Testis (tissue), 3 donors: Measurements from ENCODE around the gene PLAGL1. TPM values are rescaled to one million over a fixed set of nuclear protein-coding genes. Genes with fewer than 3 reads are reported as not detected.
"Not testable (repeated sequence)": the region's sequence is repeated elsewhere in the genome, so short reads cannot be mapped to it uniquely, and the experiment has no call there.

ENCODE experiments used
- DNase-seq: peaks from one replicate; pipeline ENCODE4 v3.0.0-alpha.2; 2019
- H3K27ac ChIP-seq, 2 donors: fragments of 200-600 bp; sonication (generic); one replicate each; pipeline ENCODE4 v1.5.1; 2019
- H3K27me3 ChIP-seq: fragments of 200-600 bp; sonication (generic); one replicate; pipeline ENCODE4 v1.5.1; 2019
- H3K36me3 ChIP-seq: fragments of 200-600 bp; sonication (generic); one replicate; pipeline ENCODE4 v1.5.1; 2017; ENCODE audit warnings: low read depth; ENCODE audit errors: missing control alignments
- H3K4me1 ChIP-seq: fragments of 200-600 bp; sonication (generic); one replicate; pipeline ENCODE4 v1.5.1; 2019
- H3K4me3 ChIP-seq, 2 donors: fragments of 200-600 bp; sonication (generic); one replicate each; pipeline ENCODE4 v1.5.1; 2017 to 2019
- H3K9me3 ChIP-seq: fragments of 200-600 bp; sonication (generic); one replicate; pipeline ENCODE4 v1.5.1; 2017
- POLR2A ChIP-seq: fragments of 450-650 bp; IDR thresholded peaks from one replicate; pipeline ENCODE4 v1.6.1; 2017; ENCODE audit warnings: antibody characterized with exemption, mild to moderate bottlenecking, moderate library complexity
- WGBS, 2 donors: methylation state at CpG; one replicate each; pipeline ENCODE4 v1.1.5; 2018; 5-methylcytosine and 5-hydroxymethylcytosine counted together
- intact Hi-C: fragments of 100-400 bp; cut with DNase I; formaldehyde crosslinking; loops from one replicate; pipeline ENCODE4 v1.15.1; 2023; ENCODE audit warnings: low total_unique reads
- polyA plus RNA-seq: library from polyadenylated mRNA; stranded (reverse); fragments of 350-450 nt; fragmentation: Illumina TruSeq; extraction: RNeasy Lipid Tissue Mini Kit (QIAGEN cat#74804); gene quantifications from one replicate; pipeline ENCODE4 v1.2.3, GENCODE V29; 2014; ENCODE audit warnings: low read depth, low replicate concordance; ENCODE audit not compliant: insufficient read depth
- total RNA-seq, 2 donors: library from RNA; depleted of rRNA; stranded (reverse); fragments of >200 nt; gene quantifications; one replicate each; pipeline ENCODE4 v1.2.3, GENCODE V29; 2016
- TF ChIP-seq, protein P1 (sequence below), 3 experiments: fragments of 450-650 bp in 2 of 3; fragments of 200-600 bp in 1 of 3; sonication (generic) in 1 of 3; IDR thresholded peaks; one replicate each; pipeline ENCODE4 v1.5.1; 2016 to 2019; ENCODE audit warnings: antibody characterized with exemption in 3 of 3, mild to moderate bottlenecking in 2 of 3, moderate library complexity in 1 of 3

PLAGL1 gene
- total and polyA plus RNA-seq, 3 donors from 2014 or later = 16.2 to 31.3 (median 17.4) TPM

DNA sequence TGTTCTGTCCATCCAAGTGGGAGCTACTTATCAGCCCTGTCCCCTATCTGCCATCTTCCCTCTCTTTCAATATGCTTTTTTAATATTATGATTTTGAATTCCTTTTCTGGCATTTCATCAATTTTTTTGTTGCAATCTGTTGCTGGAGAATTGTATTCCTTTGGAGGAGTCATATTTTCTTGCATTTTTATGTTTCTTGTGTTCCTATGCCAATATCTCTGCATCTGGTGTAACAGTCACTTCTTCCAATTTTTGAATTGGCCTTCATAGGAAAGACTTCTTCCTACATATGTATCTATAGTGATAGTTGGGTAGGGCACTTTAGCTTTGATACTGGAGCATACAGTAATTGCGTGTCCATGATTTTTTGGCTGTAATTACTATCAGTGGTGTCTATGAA is 73.7 kb downstream of the PLAGL1 start:
- DNase-seq = no peak
- Histone ChIP-seq H3K27me3 (no peaks in the 10 kb centered on the region), H3K4me1 (no peaks in the 10 kb centered on the region), H3K4me3 (no peak overlapping the region), H3K36me3 (no peaks in the 10 kb centered on the region), H3K9me3 (no peaks in the 10 kb centered on the region), H3K27ac (no peak overlapping the region)
- TF ChIP-seq POLR2A = no peak
- TF ChIP-seq, protein P1, sequence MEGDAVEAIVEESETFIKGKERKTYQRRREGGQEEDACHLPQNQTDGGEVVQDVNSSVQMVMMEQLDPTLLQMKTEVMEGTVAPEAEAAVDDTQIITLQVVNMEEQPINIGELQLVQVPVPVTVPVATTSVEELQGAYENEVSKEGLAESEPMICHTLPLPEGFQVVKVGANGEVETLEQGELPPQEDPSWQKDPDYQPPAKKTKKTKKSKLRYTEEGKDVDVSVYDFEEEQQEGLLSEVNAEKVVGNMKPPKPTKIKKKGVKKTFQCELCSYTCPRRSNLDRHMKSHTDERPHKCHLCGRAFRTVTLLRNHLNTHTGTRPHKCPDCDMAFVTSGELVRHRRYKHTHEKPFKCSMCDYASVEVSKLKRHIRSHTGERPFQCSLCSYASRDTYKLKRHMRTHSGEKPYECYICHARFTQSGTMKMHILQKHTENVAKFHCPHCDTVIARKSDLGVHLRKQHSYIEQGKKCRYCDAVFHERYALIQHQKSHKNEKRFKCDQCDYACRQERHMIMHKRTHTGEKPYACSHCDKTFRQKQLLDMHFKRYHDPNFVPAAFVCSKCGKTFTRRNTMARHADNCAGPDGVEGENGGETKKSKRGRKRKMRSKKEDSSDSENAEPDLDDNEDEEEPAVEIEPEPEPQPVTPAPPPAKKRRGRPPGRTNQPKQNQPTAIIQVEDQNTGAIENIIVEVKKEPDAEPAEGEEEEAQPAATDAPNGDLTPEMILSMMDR (IDR thresholded peaks at IDR 0.05) = no peak
- intact Hi-C loops = no loop called here
- WGBS, 2 donors = 94% methylated on average over 1 of the region's 1 CpG

DNA sequence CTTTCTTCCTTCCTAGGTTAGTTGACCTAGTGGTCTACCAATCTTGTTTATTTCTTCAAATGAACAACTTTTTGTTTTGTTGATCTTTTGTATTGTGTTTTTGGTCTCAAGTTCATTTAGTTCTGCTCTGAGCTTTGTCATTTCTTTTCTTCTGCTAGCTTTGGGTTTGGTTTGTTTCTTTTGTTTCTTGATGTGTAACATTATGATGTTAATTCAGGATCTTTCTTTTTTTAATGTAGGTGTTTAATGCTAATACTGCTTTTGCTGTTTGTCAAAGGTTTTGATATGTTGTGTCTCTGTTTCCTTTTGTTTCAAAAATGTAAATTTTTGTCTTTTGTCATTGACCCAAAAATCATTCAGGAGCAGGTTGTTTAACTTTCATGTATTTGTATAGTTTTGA is 78.1 kb downstream of the PLAGL1 start:
- no peak for DNase-seq
- no peak overlapping the region for H3K27ac ChIP-seq
- H3K4me3 ChIP-seq = no peak overlapping the region
- intact Hi-C loops = no loop called here
- no peak for TF ChIP-seq POLR2A
- TF ChIP-seq, protein P1 (IDR thresholded peaks at IDR 0.05) = no peak
- H3K27me3 ChIP-seq = no peaks in the 10 kb centered on the region
- no peaks in the 10 kb centered on the region for H3K4me1 ChIP-seq
- no peaks in the 10 kb centered on the region for H3K9me3 ChIP-seq
- H3K36me3 ChIP-seq = no peaks in the 10 kb centered on the region

DNA sequence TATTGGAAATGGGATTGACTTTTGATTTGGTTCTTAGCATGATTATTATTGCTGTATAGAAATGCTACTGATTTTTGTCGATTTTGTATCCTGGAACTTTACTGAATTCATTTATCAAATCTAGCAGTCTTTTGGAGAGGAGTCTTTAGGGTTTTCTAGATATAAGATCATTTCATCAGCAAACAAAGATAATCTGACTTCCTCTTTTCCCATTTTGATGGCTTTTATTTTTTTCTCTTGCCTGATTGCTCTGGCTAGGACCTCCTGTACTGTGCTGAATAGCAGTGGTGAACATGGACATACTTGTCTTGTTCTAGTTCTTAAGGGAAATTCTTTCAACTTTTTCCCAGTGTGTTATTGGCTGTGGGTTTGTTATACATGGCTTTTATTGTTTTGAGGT is 79.2 kb downstream of the PLAGL1 start:
- Histone ChIP-seq H3K27ac (no peak overlapping the region), H3K9me3 (no peaks in the 10 kb centered on the region), H3K4me3 (no peak overlapping the region), H3K27me3 (no peaks in the 10 kb centered on the region), H3K4me1 (no peaks in the 10 kb centered on the region), H3K36me3 (no peaks in the 10 kb centered on the region)
- TF ChIP-seq POLR2A = no peak
- TF ChIP-seq, protein P1 (IDR thresholded peaks at IDR 0.05) = no peak
- DNase-seq = no peak
- WGBS, 2 donors = 91 to 92% methylated on average over 1 of the region's 1 CpG
- intact Hi-C loops = no loop called here

DNA sequence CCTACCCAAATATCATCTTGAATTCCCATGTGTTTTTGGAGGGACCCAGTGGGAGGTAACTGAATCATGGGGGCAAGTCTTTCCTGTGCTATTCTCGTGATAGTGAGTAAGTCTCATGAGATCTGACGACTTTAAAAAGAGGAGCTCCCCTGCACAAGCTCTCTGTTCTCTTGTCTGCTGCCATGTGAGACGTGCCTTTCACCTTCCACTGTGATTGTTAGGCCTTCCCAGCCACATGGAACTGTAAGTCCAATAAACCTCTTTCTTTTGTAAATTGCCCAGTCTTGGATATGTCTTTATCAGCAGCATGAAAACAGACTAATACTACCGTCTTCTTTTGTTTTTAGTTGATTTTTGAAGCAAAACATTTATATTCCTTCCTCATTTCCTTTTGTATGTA is 91.0 kb downstream of the PLAGL1 start:
- 84 to 89% methylated on average over 4 of the region's 4 CpGs for WGBS, 2 donors
- DNase-seq, H3K36me3 ChIP-seq: not testable (repeated sequence)

DNA sequence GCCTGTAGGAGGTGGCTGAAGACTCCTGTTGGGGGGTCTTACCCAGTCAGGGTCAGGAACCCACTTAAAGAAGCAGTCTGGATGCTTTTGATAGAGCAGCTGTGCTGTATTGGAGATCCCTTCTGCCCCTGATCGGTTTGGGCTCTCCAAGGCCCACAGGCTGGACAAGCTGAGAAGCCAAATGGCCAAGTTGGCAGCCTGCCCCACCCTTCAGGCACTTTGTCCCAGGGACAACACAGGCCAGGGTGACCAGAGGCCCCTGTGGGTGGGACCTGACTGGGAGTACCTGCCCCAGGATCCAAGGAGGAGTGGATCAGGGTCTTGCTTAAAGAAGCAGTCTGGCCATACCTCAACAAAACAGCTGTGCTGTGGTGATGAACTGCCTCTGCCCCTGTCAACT is 95.4 kb downstream of the PLAGL1 start:
- TF ChIP-seq, protein P1 (IDR thresholded peaks at IDR 0.05) = no peak
- TF ChIP-seq POLR2A = no peak
- intact Hi-C loops = no loop called here
- Histone ChIP-seq H3K27ac (no peak overlapping the region), H3K4me3 (no peak overlapping the region), H3K9me3 (no peaks in the 10 kb centered on the region), H3K27me3 (no peaks in the 10 kb centered on the region), H3K36me3 (no peaks in the 10 kb centered on the region), H3K4me1 (no peaks in the 10 kb centered on the region)
- DNase-seq = no peak
- WGBS, 2 donors = 80% methylated on average over 1 of the region's 1 CpG; no CpG with 5 or more reads in 1 of the 2 donors

More for the DNA sequence above, 91.0 kb downstream of the PLAGL1 start:
- H3K4me3 ChIP-seq, H3K9me3 ChIP-seq, H3K27ac ChIP-seq, H3K4me1 ChIP-seq, H3K27me3 ChIP-seq, intact Hi-C loops: not testable (repeated sequence)
